ENCODE results near the gene SSRP1.

DNA sequence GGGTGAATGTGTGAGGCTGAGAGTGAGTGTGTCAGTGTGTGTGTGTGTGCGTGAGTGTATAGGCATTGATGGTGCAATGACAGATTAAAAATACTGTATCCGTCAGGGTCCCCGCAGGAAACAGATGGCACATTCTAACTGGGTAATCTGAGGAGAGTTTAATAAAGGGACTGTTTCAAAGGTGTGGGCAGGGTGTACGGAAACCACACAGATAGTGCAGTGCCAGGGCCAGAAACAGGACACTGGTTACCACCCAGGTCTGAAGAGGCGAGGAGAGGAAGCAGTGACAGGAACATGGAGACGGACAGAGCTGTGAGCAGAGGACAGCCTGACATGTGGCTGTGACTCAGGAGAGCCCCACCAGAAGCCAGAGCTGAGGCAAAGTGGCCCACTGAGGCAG is 19.0 kb upstream of the SSRP1 start:
- TF ChIP-seq CTCF (optimal IDR thresholded peaks at IDR 0.05 in 1 of 3, IDR thresholded peaks at IDR 0.05 in 1 of 3, conservative IDR thresholded peaks at IDR 0.05 in 1 of 3; ENCODE audit: extremely low read depth in 1 of 3, insufficient read depth in 2 of 3, low read length in 3 of 3) (no peak), EZH2 (IDR thresholded peaks at IDR 0.05; ENCODE audit: low read length) (no peak)

Measured in keratinocyte (primary cell).